Activated CD4-positive, alpha-beta T cell treated with anti-CD3 and anti-CD28 coated beads, Interleukin-2, amount 10 ng/mL, durations not matched to agents 7 days and 5 days (primary cell): Measurements from ENCODE around the gene IFIT1. TPM values are rescaled to one million over a fixed set of nuclear protein-coding genes. Genes with fewer than 3 reads are reported as not detected.

Source experiments
- total RNA-seq, 2 experiments: library from RNA; stranded (reverse); gene quantifications; one replicate each; pipeline ENCODE4 v1.2.3, GENCODE V29; 2021

The IFIT1 gene
- total RNA-seq, 2 experiments from 2014 or later = 42.9 to 45.0 TPM

Other genes with a start within 250 kb of the IFIT1 start
- not detected for gene CH25H, start 185.3 kb upstream of the IFIT1 start, total RNA-seq
- gene LIPA, start 140.8 kb upstream of the IFIT1 start, total RNA-seq = 10 to 100 TPM; 32.6 to 34.3 TPM
- gene IFIT2, start 90.6 kb upstream of the IFIT1 start, total RNA-seq = 10 to 100 TPM in 1 of 2 experiments, 1 to 10 TPM in 1; 9.9 to 10.2 TPM
- gene IFIT3, start 64.6 kb upstream of the IFIT1 start, total RNA-seq = 10 to 100 TPM; 51.1 to 55.4 TPM
- gene IFIT1B, start 14.6 kb upstream of the IFIT1 start, total RNA-seq = not detected
- 10 to 100 TPM; 39.6 to 46.3 TPM for gene IFIT5, start 21.9 kb downstream of the IFIT1 start, total RNA-seq
- gene SLC16A12, start 143.0 kb downstream of the IFIT1 start, total RNA-seq = not detected